Activated naive CD8-positive, alpha-beta T cell treated with anti-CD3 and anti-CD28 coated beads, Interleukin-2, amount 50 U/mL, for 16 hours (primary cell): ENCODE results near the gene GOLGA8M.
"Not testable (repeated sequence)": the region's sequence is repeated elsewhere in the genome, so short reads cannot be mapped to it uniquely, and the experiment has no call there.

Experiments
- DNase-seq: peaks from one replicate; pipeline ENCODE4 v3.0.0-alpha.2; 2020; ENCODE audit warnings: low read depth, low spot score

The GOLGA8M gene, protein sequence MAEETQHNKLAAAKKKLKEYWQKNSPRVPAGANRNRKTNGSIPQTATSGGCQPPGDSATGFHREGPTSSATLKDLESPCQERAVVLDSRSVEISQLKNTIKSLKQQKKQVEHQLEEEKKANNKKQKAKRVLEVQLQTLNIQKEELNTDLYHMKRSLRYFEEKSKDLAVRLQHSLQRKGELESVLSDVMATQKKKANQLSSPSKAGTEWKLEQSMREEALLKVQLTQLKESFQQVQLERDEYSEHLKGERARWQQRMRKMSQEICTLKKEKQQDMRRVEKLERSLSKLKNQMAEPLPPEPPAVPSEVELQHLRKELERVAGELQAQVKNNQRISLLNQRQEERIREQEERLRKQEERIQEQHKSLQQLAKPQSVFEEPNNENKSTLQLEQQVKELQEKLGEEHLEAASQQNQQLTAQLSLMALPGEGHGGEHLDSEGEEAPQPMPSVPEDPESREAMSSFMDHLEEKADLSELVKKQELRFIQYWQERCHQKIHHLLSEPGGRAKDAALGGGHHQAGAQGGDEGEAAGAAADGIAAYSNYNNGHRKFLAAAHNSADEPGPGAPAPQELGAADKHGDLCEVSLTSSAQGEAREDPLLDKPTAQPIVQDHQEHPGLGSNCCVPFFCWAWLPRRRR

DNA sequence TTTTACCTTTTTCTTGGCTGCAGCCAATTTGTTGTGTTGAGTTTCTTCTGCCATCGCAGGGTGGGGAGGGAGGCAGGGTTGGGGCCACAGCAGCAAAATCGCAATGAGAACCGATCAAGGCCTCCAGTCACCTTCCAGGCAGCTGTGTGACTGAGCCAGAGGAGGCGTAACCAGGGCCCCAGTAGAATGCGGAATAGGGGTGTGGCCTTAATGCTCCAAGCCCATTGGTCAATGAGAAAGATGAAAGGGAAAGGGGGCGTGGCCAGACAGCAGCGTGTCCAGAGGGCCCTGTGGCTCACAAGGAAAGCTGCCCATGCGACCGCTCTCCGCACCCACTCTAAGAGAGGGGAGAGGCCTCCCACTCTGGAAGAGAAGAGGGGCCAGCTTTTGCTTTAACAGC is at the start of gene GOLGA8M:
Gene GOLGA8M (minus strand): TSS at position 152 of the 400 bp plus-strand sequence. CDS start 98 bp downstream, at position 54.
- DNase-seq: not testable (repeated sequence)

DNA sequence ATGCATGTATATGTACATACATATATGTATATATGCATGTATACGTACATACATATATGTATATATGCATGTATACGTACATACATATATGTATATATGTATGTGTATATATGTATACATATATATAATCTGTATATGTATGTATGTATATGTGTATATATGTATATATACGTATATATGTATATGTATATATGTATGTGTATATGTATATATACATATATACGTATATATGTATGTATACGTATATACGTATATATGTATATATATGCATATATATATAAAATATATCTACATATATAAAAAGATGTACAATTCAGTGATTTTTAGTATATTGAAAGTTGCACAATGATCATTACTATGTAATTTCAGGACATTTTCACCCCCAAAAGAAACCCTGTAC is 30.7 kb upstream of the GOLGA8M start:
- not testable (repeated sequence) for DNase-seq

DNA sequence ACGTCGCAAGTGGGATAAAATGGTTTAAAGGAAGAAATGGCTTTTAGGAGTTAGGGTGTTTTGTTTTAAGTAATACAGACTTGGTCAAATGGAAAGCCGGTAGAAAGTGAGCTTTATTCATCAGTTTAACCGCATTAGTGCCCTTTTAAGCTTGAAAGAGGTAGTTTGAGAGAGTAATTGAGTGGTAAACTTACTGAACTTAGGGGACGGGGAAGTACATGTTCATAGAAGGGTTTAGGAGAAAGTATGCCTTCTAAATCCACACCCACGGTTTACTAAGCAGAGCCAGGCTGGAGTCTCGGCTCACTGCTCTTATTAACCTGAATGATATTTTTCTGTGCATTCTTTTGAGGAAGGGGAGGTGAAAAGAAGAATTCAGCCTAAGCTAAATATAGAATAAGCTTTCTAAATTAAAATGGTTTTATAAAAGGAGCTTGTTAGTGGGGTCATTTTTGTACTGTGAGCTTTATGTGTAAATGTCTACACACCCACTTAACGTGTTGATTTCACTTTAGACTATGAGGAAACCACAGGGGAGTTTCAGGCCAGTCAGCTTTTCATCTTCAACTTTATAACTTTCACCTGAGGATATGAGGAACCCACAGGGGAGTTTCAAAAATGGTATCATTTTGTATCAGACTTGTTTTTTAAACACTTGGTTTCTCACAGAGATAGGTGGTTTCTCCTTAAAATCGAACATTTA is 26.5 kb upstream of the GOLGA8M start:
- DNase-seq: not testable (repeated sequence)

- not testable (repeated sequence) for DNase-seq
Measured at GRCh38 chr15:28738200-28738561, 26.0 kb upstream of the GOLGA8M start.

DNA sequence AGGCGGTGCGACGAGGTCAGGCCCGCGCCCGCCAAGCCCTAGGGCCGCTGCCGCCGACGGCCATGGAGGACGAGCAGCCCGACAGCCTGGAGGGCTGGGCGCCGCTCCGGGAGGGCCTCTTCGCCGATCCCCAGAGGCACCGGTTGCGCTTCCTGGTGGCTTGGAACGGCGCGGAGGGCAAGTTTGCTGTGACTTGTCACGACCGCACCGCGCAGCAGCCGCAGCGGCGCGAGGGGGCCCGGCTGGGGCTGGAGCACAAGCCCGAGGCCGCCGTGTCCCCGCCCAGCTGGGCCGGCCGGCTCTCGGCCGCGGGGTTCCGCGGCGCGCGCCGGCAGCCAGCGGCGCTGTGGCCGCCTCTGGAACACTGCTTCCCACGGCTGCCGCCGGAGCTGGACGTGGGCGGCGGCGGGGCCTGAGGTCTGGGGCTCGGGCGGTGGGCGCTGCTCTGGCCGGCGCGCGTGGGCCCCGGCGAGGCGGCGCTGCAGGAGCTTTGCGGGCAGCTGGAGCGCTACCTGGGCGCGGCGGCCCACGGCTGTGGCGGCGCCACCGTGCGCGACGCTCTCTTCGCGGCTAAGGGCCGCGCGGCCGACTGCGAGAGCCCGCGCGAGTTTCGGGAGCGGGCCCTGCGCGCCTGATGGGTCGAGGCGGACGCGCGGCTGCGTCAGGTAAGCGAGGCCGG is 25.4 kb upstream of the GOLGA8M start:
- not testable (repeated sequence) for DNase-seq

- DNase-seq: not testable (repeated sequence)
Measured at GRCh38 chr15:28728061-28728460, 15.8 kb upstream of the GOLGA8M start.

DNA sequence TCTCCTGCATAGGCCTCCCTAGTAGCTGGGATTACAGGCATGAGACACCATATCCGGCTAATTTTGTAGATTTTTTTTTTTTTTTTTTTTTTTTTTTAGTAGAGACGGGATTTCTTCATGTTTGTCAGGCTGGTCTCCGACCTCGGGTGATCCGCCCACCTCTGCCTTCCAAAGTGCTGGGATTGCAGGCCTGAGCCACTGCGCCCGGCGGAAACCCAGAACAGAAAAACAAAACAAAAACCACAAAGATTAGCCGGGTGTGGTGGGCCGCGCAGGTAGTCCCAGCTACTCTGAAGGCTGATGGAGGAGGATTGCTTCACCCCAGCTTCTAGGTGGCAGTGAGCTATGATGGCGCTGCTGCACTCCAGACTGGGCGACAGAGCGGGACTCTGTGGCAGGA is 14.8 kb upstream of the GOLGA8M start:
- DNase-seq: not testable (repeated sequence)

DNA sequence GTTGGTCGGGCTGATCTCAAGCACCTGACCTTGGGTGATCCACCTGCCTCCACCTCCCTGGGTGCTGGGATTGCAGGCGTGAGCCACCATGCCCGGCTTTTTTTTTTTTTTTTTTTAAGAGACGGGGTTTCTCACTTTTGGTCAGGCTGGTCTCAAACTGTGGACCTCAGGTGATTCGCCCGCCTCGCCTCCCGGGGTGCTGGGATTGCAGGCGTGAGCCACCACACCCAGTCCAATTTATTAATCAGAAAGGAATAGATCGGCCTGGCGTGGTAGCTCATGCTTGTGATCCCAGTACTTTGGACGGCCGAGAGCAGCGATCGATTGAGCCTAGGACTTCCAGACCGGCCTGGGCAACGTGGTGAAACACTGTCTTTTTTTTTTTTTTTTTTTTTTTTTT is 13.9 kb upstream of the GOLGA8M start:
- DNase-seq: no peak

DNA sequence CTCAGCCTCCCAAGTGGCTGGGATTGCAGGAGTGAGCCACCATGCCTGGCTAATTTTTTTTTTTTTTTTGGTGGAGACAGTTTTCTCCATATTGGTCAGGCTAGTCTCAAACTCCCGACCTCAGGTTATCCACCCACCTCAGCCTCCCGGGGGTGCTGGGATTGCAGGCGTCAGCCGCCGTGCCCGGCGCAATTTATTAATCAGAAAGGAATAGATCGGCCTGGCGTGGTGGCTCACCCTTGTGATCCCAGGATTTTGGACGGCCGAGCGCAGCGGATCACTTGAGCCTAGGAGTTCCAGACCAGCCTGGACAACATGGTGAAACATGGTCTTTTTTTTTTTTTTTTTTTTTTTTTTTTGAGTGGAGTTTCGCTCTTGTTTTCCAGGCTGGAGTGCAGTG is 13.3 kb upstream of the GOLGA8M start:
- no peak for DNase-seq

DNA sequence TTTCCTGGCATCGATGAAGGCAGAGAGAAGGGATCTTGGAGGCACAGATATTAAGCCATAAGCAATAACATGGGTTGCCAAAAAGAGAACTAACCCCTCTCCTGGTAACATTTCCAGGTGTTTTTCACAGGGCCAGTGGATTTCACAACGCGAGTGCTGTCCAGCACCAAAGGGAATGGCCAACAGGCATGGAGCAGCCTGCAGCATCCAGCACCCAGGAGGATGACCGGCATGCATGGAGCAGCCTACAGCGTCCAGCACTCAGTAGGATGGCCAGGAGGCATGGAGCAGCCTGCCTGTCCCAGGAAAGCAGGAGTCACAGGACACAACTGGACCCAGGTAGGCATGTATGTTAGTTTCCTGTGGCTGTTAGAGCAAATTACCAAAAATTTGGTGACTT is 11.8 kb upstream of the GOLGA8M start:
- not testable (repeated sequence) for DNase-seq

DNA sequence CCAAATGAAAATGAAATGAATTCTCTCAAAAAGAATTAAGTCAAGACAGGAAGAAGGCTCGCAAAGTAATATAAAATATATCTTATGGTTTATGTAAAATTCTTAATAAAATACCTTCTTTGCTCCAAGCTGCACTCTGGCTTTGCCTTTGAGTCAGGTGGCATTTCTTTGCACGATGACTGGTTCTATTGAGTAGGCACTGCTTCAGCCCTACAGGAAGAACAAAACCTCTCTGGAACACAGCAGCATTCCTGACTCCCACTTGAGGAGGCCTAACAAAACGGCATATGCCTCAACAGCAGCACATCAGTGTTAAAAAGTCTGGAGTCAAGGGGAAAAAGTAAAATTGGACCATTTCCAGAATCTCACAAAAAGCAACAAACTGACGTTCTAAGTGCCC is 7.4 kb upstream of the GOLGA8M start:
- DNase-seq: not testable (repeated sequence)

DNA sequence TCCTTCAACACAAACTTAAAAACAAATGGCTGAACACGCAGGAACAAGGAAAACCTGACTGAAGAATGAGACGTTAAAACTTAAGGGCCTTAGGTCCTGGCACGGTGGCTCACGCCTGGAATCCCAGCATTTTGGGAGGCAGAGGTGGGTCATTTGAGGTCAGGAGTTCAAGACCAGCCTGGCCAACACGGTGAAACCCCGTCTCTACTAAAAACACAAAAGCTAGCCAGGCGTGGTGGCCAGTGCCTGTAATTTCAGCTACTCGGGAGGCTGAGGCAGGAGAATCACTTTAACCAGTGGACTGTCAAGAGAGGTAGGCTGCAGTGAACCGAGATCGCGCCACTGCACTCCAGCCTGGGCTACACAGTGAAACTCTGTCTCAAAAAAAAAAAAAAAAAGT is 6.4 kb upstream of the GOLGA8M start:
- DNase-seq: not testable (repeated sequence)

- not testable (repeated sequence) for DNase-seq
Measured at GRCh38 chr15:28714176-28714575, 2.0 kb upstream of the GOLGA8M start.

DNA sequence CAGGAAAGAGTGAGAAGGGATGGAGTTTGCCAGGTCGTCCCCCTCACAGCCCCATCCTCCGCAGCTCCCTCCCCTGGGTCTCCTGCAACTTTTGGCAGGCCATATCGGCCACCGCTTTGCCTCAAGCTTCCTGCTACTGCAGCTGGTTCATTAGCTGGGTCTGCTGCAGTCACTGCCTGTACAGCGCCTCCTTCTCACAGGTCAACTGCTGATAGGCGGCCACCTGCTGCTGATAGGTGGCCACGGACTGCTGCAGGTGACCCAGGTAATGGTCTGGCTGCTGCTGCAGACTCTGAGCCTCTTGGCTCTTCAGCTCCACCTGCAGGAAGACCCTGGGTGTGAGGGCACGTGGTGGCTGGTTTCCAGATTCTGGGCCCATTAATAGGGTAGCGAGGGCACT is 8.3 kb downstream of the GOLGA8M start:
- not testable (repeated sequence) for DNase-seq

DNA sequence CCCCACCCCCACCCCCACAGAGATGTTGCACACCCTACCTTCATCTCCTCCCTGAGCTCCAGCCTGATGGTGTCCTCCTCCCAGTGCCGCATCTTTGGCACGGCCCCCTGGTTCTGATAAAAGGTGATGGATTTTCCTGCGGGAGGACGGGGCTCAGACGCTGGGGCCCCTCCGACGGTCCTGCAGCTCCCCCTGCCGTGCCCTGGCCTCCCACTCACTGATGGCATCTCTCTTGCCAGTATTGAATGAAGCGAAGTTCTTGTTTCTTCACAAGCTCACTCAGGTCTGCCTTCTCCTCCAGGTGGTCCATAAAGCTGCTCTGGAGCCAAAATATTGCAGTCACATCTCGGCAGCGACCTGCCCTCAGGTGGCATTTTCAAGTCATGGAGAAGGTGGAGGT is 9.8 kb downstream of the GOLGA8M start:
- DNase-seq: not testable (repeated sequence)

- not testable (repeated sequence) for DNase-seq
Measured at GRCh38 chr15:28694006-28694751, 18.0 kb downstream of the GOLGA8M start.

- not testable (repeated sequence) for DNase-seq
Measured at GRCh38 chr15:28693021-28693420, 19.2 kb downstream of the GOLGA8M start.

- not testable (repeated sequence) for DNase-seq
Measured at GRCh38 chr15:28673533-28673932, 38.7 kb downstream of the GOLGA8M start.

GRCh38 chr15:28672122-28672521 is 40.1 kb downstream of the GOLGA8M start:
- DNase-seq: not testable (repeated sequence)

GRCh38 chr15:28666402-28666801 is 45.8 kb downstream of the GOLGA8M start:
- DNase-seq: not testable (repeated sequence)

- DNase-seq: not testable (repeated sequence)
Measured at GRCh38 chr15:28664575-28664974, 47.6 kb downstream of the GOLGA8M start.
